T-helper 1 cell (primary cell): ENCODE data around the gene CCDC88B.

ENCODE experiments used
- DNase-seq, 5 donors: peaks; one replicate each; pipeline ENCODE4 v3.0.0-alpha.2; 2012 to 2020

Gene CCDC88B

DNA sequence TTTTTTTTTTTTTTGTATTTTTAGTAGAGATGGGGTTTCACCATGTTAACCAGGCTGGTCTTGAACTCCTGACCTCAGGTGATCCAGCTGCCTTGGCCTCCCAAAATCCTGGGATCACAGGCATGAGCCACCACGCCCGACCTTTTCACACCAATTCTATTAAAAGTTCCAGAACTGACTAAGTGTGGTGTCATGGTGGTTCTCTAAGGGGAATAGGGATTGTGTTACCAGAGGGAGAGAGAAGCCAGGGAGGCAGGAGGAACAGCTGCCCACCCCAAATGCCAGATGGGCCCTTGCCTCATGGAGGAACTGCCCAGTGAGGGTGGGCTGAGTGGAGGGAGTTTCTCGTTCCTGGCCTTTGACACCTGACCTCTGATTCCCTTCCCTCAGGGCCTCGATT is 24.9 kb downstream of the CCDC88B start:
- DNase-seq, result no peak

DNA sequence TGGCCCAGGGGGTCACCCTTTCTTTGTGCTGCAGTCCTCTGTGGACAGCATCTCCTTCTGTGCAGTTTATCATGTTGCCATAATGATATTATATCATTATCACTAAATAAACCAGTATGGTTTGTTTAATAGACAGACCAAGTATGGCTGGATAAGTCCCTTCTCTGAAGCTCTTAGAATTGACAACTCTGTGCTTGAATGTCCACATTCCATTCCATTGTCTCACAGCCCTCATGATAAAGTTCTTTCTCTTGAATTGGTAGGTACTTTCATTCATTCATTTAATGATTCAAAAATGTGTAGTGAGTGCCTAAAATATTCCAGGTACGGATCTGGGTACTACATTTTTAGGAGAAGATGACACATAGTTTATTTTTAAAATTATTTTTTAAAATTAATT is 26.7 kb downstream of the CCDC88B start:
- no peak for DNase-seq

DNA sequence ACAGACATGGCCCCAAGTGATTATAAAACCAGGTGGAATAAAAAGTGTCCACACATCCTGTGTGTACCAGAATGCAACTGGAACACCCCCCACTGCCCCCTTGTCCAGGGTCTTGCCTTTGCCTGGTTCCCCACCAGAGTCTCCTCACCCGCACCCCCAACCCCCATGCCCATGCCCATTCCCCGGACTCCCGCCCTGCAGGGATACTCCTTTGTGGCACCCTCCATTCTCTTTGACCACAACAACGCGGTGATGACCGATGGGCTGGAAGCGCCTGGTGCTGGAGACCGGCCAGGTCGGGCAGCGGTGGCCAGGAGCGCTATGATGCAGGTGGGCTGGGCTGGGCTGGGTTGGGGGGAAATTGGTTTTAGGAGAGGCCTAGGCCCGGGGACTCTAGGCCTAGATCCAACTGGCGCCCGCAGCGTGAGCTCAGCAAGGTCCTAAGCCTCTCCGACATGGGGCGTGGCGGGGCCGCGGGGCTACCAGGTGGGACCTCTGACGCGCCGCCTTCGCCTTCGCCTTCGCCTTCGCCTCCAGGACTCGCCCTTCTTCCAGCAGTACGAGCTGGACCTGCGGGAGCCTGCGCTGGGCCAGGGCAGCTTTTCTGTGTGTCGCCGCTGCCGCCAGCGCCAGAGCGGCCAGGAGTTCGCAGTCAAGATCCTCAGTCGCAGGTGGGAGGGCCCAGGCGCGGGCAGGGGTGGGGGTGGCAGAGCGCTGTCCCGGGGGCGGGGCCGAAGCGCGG is 28.1 kb downstream of the CCDC88B start:
- no peak for DNase-seq

DNA sequence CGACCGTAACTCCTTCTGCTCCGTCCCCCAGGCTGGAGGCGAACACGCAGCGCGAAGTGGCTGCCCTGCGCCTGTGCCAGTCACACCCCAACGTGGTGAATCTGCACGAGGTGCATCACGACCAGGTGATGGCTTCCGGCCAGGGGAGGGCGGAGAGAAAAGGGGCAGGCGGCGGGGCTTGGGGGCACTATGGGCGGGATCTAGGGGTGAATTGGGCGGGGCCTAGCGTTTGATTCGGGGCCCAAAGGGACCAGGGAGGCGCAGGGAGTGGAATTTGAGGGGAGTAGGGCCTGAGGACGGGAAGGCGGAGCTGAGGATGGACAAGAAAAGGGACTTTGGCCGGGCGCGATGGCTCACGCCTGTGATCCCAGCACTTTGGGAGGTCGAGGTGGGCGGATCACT is 28.7 kb downstream of the CCDC88B start:
- no peak for DNase-seq

DNA sequence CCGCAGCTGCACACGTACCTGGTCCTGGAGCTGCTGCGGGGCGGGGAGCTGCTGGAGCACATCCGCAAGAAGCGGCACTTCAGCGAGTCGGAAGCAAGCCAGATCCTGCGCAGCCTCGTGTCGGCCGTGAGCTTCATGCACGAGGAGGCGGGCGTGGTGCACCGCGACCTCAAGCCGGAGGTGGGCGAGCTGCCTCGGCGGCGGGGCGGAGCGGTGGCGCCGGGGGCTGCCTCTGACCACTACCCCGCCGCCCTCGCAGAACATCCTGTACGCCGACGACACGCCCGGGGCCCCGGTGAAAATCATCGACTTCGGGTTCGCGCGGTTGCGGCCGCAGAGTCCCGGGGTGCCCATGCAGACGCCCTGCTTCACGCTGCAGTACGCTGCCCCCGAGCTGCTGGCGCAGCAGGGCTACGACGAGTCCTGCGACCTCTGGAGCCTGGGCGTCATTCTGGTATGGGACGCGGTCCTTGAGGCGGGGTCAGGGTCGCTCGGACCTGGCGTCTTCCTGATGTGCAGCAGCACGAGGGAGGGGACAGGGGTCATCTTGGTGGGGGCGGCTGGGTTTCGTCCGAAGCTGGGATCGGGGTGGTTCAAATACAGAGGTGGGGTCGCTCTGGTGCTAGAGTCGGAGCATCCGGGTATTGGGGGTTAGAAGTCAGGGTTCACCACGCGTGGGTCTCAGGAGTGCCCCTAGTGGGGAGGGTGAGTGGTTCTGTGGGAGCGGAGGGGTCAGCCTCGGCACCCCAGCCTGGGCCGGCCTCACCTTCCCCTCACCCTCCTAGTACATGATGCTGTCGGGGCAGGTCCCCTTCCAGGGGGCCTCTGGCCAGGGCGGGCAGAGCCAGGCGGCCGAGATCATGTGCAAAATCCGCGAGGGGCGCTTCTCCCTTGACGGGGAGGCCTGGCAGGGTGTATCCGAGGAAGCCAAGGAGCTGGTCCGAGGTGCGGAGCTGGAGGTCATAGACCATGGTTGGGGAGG is 29.7 kb downstream of the CCDC88B start:
- no peak for DNase-seq

DNA sequence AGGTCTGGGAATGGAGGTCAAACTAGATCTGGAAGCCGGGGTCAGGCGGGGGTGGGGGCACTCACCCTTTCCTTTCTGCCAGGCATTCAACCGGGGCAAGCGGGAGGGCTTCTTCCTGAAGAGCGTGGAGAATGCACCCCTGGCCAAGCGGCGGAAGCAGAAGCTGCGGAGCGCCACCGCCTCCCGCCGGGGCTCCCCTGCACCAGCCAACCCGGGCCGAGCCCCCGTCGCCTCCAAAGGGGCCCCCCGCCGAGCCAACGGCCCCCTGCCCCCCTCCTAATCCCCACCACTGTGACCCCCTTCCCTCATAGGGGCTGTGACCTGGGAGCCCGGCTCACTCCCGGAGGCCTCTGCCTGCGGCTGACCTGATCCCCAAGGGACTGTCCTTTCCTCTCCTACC is 31.2 kb downstream of the CCDC88B start:
- no peak for DNase-seq

DNA sequence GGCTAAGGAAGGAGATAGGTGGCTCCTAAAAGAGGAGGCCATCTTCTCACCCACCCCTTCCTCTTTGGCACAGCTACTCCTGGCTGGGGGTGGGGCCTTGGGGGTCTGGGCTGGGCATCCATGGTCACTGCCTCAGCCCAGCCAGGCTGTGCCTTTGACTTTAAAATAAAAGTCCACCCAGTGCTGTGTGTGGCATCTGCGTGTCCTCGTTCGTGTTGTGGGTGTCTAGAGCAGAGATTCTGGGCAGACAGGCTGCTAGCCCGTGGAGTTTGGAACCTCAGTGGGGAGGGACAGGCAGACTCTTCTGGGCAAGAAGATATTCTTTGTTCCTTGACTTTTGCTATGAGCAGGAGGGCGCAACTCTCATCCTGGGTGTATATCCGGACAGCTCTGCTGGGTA is 32.0 kb downstream of the CCDC88B start:
- DNase-seq, result no peak

DNA sequence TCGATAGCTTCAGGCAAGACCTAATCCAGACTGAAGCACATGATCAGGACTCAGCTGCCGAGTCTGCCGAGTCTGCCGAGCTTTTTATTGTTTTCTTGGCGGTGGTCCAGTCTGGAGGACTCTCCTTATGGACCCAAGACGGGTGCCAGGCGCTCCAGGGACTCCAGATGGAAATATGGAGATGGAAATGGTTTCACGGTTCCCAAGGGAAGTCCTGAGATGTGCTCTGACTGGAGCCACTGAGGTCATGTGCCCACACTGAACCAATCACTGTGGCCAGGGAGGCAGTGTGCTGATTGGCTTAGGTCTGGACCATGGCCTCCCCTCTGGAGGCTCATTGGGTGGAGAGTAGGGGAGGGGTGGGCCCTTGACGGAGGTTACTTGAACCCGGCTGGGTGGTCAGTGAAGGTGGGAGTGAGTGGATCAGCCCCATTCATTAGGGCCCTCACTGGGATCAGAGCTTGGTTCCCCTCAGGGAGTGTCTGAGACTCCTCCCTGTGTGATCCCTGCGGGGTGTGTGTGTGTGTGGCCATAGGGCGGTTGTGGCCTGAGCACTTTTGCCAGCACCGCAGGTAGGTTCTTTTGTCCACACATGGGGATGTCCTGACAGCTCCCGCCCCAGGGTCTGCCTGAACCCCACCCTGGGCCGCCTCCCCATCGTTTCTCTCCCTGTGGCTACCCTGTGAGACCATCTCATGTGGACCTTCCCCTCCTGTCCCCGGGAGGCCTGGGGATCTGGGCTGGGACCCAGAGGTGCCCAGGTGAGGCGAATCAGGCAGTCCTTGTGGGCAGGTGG is 33.0 kb downstream of the CCDC88B start:
- DNase-seq, result no peak

DNA sequence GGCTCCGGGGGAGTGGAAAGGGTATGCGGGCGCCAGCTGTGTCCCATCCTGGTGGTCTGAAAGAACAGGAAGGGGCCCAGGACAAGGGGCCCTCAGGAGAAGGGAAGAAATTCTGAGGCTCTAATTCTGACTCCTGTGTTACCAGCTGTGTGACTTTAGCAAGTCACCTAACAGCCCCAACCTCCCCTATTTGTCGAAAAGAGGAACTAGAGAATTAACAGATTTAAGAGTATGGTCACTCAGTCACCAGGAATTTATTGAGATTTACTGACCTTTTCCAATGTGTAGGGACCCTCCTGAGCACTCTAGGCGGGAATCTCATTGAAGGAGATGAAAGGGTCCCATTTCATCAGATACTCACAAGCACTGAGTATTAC is 33.6 kb downstream of the CCDC88B start:
- no peak for DNase-seq

DNA sequence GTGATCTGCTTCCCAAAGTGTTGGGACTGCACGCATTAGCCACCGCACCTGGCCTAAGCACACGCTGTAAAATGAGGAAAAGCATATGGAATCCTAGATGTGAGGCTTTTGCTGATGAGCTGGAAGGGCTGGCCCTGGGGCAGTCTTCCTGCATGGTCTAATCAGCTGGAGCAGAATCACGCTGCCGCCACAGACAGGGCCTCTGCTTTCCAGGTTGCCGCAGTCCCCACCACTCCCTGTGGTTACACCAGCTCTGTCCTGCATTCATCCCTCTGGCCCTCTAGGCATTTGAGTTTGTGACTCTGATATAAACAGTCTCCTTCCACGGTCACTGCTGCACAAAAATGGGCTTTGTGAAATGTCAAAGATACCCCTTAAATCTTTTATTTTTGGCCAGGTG is 36.1 kb downstream of the CCDC88B start:
- DNase-seq, result no peak

DNA sequence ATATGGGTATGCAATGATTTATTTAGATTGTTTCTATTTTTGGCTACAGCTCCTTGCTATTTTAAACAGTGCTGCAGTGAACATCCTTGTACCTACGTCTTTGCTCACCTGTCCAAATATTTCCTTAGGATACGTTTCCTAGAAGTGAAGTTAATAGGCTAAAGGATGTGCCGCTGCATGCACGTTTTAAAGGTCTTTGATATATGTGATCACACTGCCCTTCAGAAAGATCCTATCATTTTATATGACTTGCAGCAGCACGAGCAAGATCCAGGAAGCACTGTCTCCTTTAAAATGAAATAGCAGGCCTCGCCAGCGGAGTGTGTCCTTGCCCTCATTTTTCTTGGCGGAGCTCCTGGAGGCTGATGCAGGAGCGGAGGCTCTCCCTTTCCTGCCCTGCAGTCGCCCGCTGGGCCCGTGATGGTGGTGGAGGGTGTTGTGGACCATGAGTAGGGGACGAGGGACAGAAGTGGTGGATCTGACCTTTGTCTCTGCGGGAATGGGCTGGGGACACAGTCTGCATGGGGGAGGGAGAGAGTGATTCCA is 38.4 kb downstream of the CCDC88B start:
- DNase-seq, result no peak

DNA sequence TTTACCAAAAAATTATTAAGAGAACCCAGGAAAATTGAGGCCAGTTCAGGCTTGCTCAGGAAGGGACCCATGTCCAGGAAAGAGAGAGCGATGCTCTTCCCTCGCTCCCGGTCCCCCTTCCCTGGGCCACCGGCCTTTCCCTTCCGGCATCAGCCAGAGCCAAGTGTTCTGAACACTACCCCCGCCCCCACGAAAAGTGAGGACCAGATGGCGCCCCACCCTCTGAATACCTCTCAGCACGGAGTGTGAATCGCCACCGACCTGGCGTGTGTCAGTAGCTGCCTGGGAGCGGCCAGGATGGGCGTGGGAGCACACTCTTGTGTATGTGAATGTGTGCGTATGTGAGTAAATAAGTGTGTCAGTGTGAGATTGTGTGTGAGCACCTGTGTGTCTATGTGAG is 39.2 kb downstream of the CCDC88B start:
- no peak for DNase-seq

DNA sequence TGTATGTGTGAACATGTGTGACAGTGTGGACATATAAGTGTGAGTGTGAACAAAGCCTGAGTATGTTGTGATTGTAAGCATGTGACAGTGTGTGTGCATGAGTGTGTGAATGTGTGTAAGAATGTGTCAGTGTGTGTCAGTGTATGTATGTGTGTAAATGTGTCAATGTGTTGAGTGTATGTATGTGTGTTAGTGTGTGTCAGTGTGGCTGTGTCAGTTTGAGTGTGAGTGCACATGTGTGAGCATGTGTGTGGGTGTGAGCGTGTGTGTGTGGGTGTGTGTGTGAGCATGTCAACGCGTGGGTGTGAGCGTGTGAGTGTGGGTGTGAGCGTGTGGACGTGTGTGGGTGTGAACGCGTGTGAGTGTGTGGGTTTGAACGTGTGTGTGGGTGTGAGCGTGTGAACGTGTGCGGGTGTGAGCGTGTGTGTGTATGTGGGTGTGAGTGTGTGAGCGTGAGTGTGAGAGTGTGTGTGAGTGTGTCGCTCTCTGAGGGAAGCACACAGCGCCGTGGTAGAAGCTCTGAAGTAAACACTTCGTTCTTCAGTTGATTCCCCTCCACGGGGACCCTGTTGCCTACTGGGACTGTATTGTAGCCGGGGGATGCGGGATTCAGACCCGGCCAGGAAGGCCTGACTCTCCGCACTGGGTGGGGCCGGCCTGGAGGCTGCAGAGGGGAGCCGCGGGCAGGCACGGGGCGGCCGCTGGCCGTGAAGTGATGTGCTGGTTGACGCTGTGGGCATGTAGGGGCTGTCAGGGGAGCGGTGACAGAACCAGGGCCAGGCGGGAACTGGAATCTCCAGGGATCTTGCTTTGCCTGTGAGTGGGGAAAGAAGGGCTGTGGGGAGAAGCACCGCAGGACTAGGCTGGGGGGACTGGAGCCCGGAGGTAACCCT is 40.1 kb downstream of the CCDC88B start:
- DNase-seq, result no peak

DNA sequence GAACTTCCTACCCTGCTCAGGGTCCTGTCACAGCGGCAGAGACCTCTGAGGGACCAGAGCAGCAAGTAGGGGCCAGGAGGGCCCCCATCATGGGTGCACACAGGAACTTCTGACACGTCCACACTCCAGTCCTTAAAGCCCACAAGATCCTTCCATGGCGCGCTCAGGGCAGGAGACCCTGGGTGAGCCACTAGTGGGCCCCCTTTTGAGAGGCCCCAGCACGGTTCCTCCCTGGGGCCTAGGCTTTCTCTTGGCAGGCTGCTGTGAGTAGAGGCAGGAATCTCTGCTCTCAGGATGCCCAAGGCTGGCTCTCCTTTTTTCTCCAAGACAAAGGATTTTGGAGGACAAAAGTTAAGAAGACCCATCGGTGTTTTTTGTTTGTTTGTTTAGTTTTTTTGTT is 41.3 kb downstream of the CCDC88B start:
- no peak for DNase-seq

DNA sequence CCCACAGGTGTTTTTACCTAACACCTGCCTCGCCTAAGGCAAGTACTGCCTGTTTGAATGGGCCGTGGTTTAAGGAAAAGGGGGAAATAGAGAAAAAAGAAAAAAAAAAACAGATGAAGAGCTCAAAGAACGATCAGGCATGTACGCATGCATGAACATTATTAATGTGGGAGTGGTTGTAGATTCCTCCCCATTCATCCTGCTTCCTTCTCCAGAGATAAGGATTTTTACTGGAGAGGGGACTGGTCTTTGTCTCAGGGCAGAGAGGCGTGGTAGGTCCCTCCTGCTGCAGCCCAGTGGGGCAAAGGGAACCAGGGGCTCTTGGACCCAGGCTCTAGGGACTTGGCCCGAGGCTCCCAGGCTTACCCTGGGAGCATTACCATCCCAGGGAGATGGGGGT is 42.0 kb downstream of the CCDC88B start:
- DNase-seq, result no peak

DNA sequence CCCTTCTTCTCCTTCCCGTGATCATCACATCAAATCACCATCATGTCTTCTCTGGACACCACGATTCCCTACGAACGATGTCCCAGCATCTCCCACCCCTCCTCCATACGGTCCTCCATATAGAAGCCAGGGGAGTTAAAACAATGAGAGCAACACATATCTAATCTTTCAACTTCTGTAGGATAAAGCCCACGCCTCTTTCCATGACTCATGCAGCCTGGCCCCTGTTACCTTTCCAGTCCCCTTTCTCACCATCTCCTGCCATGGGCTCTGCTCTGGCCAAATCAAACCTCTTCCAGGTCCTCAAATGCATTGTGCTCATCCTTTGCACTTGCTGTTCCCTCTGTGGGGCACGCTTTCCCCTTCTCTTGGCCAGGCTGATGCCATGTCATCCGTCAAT is 42.6 kb downstream of the CCDC88B start:
- DNase-seq, result no peak

DNA sequence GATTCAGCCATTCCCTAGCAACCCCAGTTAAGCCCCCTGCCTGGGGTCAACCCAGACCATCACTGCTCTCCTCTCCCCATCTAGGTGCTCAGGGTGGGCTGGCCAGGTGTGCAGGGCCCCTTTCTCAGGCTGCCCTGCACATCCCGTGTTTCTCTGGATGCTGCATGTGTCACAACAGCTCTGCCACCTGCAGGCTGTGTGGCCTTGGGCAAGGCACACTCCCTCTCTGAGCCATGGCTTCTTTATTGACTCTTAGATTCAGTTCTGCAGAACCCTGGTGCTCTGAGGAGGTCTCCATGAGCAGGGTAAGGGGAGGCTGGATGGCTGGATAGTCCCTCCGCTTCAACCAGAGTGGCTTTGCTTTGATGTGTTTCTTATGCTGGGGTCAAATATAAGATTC is 43.6 kb downstream of the CCDC88B start:
- no peak for DNase-seq

DNA sequence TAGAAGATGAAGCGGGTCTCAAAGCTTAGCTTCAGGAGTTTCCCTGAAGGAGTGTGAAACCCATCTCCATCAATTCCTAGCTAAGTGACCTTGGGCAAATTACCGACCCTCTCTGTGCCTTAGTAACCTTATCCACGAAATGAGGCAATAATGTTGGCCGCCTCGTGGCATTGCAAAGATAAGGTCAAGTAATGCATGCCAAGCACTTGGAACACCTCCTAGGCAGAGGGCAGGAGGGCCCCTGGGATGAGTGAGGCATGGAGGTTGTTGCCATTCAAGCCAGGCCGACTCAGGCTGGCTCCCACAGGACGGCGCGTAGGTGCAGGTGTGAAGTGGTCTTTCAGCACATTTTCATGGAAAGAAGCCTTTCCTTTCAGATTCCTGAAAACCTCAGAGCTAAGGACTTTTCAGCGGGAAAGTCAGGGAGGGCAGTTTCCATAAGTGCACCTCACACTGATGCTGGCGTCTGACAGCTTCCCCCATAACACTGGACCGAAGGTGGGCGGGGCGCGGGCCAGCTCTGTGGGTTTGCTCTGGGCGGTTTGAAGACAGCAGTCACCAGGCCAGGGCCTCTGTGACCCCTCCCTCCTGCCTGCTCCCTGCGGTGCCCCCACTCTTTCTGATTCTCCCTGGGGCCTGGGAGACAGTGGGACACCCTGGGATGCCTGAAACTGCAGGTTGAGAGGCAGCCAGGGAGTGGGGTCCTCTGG is 44.2 kb downstream of the CCDC88B start:
- no peak for DNase-seq

DNA sequence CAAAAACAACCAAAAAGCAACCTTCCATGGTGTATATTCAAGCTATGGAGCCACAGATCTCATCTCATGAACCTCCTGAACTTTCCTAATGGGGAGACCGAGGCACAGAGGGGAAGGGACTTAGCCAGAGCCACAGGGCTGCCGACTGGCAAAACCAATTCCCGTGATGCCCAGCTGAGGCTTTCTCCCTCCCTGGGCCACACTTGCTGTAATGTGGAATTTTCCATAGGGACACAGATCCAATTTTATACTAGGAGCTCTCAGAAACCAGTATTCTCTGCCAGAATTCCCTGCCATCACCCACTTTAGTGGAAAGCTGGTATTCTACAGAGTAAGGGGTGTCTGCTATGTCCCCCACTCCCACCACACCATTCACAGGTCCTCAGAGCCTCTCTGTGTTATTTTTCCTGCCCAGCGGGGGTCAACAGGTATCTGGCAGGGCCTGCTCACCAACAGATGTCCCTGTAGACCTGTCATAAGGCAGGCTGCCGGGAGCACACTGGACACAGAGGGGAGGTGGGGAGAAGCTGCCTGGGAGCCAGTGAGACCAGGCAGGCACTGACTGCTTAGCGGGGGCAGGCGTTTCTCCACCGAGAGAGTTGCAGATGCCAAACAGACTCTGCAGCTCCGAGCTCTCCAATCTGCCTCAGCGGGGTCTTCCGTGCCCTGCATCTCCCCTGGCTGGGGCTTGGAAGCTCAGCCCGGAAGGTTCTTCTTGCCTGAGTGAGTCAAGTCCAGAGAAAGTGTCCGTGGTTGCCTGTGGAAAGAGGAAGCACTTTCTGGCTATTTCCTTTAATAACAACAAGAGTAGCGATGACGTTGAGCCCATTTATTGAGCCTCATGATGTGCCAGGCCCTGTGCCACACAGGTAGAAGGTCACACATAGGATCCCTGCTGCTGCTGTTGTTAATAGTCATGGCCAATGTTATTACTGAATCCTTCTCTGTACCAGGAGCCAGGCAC is 45.3 kb downstream of the CCDC88B start:
- DNase-seq, result no peak
